DOHH2 (cell line): Measurements from ENCODE around the gene APBB1.

ENCODE experiments used
- CTCF ChIP-seq: fragments of 200-600 bp; sonication (generic); IDR thresholded peaks from one replicate; pipeline ENCODE4 v1.5.1; 2014; ENCODE audit warnings: antibody characterized with exemption, mild to moderate bottlenecking, low read depth, low read length; ENCODE audit not compliant: poor library complexity, severe bottlenecking
- EZH2phosphoT487 ChIP-seq: fragments of 200-600 bp; sonication (generic); IDR thresholded peaks from 2 replicates; pipeline ENCODE4 v1.6.1; 2017; ENCODE audit warnings: borderline replicate concordance, mild to moderate bottlenecking, antibody characterized with exemption, low read length, moderate library complexity, mixed read lengths

DNA sequence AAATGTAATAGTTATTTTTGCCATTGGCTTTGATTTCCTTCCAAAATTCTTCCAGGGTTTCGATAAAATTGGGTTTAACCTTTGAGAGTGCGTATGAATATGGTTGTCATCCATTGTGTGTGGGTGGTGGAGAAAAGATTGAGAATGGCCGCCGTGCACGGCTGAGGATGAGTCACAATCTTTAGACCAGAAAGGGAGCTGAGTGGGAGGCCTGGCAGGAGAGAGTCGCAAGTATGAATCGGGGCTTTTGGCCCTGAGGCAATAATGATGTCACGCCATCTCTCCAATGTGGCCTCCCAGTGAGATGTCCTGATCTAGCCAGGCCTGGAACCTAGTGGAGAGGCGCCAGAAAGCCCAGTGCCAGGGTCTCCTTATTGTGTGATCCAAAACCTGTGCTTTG is 61.7 kb downstream of the APBB1 start:
- TF ChIP-seq CTCF (no peak), EZH2phosphoT487 (no peak)
